H54 (cell line): ENCODE data around the gene CYFIP2.
A peak's percentile ranks its signal among the peaks of the same experiment; 100 is the strongest.

Experiments
- DNase-seq: peaks from one replicate; pipeline ENCODE4 v3.0.0; 2011; ENCODE audit warnings: low spot score, mixed read lengths; ENCODE audit not compliant: insufficient read length
- FAIRE-seq: peaks from 3 replicates; lab custom pipeline; 2011; peaks lifted over from hg19 to GRCh38; lab: Jason Lieb, UNC
- POLR2A ChIP-seq: IDR thresholded peaks from 2 replicates; pipeline ENCODE4 v1.6.1; 2011; ENCODE audit warnings: low read depth, mild to moderate bottlenecking, low read length

CYFIP2 gene

DNA sequence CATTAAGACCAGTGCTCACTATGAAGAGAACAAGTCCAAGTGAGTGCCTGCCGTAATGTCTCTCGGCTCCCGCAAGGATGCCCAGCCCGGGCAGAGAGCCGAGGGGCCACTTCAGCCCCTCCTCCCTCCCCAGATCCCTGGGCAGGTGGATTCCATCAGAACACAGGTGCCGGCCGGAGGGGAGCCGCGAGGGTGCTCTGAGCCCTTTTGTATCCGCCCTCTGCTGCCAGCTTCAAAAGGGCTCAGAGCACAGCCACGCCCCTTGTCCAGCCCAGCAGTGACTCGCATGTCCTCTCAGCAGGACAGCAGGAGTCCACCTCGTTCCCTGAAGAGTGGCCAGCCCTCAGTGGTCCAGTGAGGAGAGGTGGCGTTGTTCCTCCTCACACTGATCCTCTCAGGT, 43.9 kb downstream of the CYFIP2 start:
- DNase-seq (peak; percentile 28), FAIRE-seq (no peak)
- TF ChIP-seq POLR2A, result no peak

DNA sequence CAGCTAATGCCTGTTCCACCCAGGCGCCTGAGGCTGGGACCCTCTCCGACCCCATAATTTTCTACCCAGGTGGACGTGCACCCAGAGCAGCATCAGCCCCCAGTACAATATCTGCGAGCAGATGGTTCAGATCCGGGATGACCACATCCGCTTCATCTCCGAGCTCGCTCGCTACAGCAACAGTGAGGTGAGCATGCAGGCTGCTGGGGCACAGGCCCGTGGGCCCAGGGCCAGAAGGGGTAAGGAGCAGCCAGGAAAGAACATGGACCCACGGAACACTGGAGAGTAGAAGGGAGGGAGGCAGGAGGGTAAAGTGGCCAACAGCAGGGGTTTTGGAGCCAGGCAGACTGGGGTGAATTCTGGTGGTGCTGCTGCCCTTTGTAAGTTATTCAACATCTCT, 45.7 kb downstream of the CYFIP2 start:
- DNase-seq (no peak), FAIRE-seq (no peak)
- no peak for TF ChIP-seq POLR2A

DNA sequence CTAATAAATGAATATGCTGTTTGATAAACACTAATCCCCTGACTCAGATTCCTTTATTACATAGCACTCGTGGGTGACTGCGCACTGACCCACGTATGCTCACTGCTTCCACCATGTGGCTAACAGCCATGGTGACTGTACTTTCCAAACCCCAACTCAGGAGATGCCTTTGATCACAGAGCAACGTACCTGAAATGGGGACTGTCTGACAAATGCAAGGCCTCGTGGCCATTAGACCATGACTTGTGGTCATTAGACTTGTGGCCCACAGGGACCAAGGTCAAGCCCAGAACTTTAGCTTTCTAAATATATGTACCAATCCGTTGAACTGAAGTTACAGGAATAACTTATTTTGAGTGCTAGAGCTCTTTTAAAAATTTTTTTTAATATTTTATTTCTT, 46.6 kb downstream of the CYFIP2 start:
- no peak for TF ChIP-seq POLR2A
- FAIRE-seq (no peak), DNase-seq (peak; percentile 30)

DNA sequence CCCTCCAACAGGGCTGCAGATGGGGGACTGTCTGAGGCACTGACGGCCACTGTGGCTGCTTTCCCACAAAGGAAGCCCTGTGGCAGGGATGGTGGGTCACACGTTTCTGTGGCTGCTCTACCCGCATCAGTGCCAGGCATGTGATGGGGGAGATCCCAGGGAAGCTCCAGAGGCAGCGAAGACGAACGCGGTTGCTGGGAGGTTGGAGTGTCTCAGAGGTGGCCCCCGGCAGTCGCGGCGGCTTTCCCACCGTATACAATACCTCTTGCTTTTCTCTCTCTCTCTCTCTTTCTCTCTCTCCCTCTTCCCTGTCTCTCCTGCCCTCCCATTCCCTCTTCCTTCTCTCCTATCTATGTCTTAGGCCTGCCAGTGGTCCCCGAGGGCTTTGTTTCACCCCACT, 56.7 kb downstream of the CYFIP2 start:
- DNase-seq, result no peak
- no peak for TF ChIP-seq POLR2A
- FAIRE-seq, result no peak

DNA sequence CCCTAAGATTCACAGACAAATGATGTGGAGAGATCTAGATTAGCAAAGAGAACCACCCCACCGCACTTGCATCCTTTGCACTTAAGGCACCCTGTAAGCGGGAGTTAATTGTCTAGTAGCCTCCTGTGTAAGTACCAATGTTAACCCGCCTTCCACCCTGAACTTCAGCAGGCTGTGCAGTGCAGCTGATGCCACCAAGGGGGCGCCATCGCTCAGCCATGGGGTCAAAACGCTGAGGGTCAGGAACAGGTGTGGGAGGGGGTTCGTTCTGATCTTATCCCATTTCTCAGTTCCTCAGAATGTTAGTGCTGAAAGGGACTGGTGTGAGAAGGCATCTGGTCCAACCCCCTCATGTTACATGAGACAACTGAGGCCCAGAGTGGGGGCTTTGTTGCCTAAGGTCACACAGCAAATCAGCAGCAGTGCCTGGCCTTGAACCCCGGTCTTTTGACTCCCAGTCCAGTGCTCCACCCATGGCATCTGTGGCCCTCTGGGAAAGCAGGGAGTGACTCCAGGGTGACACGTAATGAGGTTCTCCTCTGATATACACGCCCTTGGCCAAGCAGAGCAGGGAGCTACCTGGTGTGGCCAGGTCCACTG, 57.3 kb downstream of the CYFIP2 start:
- FAIRE-seq (no peak), DNase-seq (no peak)
- no peak for TF ChIP-seq POLR2A

DNA sequence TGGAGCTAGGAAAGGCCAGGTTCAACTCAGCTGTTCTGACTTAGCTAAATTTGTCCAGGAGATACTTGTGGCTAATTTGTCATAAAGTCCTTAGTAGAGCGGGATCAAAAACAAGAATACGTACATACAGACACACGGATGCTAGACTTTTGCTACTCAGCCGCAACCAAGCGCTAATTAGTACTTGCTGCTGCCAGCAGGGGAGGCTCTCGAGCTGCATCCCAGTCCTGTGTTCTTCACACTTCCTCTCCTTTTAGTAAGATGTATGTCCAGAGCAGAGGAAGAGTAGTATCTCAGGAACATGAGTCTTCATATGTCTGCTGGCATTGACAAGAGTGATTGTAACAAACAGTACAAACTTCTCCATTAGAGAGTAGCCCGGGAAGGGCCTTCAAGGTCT, 58.3 kb downstream of the CYFIP2 start:
- DNase-seq, result peak; percentile 43
- no peak for FAIRE-seq
- no peak for TF ChIP-seq POLR2A

DNA sequence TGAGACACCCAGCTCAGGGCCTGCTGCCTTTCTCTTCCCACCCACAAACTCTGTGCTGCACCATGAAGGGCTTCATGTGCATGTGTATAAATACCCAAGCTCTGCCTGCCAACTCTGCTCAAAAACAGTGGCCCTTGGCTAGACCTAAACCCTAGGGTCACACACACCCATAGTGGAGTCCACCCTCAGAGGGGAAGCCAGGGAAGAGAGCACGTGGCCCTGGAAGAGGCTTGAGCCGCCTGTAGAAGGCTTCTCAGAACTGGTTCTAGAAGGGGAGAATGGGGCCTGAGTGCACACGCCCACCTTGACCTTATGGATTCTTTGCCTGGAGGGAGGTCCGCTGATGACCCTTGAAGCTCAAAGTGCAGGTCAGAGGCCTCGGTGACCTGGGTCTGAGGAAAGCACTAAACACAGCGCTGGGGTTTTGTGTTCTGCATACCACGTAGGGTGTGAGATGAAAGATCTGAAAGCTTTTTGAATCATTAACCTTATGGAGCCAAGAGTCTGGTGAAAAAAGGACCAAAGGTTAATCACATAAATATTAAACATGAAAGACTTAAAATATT, 60.6 kb downstream of the CYFIP2 start:
- TF ChIP-seq POLR2A, result no peak
- DNase-seq (no peak), FAIRE-seq (no peak)

DNA sequence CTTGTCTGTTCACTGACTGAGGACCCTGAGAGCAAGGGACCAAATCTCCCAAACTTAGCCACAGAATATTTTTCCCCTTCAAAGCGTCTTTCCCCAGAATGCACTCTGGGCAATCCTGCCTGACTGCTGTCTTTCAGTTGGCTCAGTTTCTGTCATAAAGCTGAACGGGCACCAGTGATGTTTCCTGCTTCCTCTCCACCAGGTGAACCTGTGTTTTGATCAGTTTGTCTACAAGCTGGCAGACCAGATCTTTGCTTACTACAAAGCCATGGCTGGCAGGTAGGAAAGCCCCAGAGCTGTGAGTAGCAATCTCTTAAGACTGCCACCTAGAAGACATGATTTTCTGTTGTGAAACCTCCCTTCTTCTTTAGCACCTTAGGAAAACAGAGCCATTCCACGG, 61.8 kb downstream of the CYFIP2 start:
- TF ChIP-seq POLR2A, result no peak
- DNase-seq, result no peak
- FAIRE-seq, result no peak

DNA sequence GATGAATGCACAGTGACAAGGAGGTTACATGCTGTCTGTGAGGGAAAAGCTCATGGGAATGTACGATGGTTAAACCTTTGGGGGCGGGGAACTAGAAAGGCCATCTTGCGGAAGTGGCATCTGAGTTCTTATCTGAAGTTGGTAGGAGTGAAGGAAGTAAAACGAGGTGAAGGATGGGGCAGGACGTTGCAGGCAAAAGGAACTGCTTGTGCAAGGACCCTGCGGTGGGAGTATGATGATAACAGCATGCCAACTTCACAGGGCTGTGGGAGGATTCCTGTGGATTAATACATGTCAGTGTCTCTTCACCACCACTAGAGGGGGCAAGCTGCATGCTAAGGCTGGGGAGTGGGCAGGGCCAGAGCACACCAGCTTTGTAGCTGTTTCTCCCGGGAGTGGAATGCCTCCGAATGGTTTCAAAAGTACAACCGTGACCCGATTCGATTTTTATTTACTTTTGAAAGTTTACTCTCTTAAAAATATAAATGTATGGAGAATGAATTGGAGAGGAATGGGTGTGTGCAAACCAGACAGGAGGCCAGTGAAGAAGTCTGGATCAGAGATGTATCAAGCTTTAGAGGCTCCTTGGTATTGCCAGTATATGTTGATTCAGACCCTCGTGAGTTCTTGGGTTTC, 62.5 kb downstream of the CYFIP2 start:
- peak; percentile 20 for FAIRE-seq
- peak; percentile 76 for DNase-seq
- no peak for TF ChIP-seq POLR2A

DNA sequence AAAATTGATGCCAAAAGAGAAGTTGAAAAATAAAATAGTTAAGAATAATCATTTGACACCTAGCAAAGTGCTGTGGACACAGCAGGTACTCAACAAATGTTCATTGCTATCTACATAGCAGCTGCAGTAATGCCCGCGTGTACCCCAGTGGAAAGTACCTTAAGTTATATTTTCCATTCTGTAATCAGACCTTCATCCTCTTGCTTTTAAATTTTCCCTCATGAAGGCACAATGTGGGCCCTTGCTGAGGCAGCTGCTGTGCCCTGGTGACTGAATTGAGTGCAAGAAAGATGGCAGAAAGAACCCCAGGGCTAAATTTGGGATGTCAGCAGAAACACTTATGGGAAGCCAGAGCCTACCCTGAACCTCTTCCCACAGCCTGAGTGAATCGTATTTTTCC, 65.9 kb downstream of the CYFIP2 start:
- no peak for DNase-seq
- FAIRE-seq, result no peak
- no peak for TF ChIP-seq POLR2A

DNA sequence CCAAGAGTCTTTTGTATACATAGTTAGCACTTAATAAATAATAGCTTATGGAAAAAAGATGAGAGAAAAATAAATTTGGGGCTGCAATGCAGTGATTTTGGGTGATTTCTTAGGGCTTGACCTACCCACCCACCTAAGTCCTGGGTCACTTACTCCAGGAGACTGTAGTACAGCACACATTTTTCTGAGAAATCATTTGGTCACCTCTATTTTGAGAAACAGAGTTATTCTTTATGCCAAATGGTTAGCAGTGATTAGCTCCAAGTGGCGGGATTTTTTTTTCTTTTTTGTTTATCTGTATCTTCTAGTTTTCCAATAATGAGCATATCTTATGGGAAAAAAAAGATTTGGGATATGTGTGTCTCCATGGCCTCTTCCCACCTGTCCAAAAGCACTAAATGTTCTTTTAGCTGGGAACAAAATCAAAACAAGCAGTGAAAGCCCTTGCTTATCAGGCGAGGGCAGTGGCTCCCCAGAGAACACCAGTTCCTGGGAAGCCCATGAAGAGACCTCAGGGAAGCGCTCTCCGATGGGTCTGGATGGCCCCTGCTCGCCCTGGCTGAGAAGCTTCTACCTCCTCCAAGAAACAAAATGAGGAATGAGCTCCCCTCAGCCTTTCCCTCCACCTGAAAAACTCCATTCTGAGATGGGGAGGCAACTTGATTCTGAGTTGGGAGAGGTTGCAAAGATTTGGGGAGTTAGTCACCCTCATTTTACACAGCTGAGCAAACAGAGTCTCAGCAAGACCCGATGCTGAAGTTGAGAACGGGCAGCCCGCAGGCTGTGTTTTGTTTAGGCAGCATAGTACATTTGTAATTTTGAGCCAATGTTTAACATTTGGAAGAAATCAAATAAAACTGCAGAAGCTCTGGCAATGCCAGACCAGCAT, 69.9 kb downstream of the CYFIP2 start:
- DNase-seq (no peak), FAIRE-seq (no peak)
- no peak for TF ChIP-seq POLR2A

DNA sequence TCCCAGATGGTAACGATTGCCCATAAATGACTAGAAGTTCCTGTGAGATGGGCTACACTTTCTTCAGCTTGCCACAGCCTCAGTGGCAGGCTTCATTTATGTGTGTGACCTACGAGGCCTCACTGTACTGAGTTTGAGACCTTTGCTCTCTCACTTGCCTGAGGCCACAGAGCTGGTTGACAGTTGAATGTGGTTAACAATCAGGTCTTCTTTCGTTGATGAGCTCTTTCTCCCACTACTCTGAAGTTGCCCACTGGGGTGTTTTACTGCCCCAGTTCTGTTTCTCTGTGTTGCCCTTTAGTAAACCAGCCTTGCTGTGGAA, 70.5 kb downstream of the CYFIP2 start:
- no peak for TF ChIP-seq POLR2A
- no peak for FAIRE-seq
- DNase-seq, result no peak

DNA sequence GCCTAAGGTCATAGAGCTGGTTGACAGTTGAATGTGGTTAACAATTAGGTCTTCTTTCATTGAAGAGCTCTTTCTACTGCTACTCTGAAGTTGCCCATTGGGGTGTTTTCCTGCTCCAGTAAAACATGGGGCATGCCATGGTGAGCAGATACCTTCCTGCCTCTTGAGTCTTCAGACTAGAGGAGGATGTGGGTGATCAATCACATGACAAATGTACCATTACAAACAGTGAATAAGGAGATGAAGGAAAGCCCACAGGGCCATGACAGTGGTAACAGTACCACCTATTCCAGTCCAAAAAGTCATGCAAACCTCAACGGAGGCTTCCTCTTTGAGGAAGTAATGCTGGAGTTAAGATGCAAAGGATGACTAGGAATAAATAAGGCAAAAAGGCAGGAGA, 73.5 kb downstream of the CYFIP2 start:
- no peak for FAIRE-seq
- no peak for DNase-seq
- no peak for TF ChIP-seq POLR2A

DNA sequence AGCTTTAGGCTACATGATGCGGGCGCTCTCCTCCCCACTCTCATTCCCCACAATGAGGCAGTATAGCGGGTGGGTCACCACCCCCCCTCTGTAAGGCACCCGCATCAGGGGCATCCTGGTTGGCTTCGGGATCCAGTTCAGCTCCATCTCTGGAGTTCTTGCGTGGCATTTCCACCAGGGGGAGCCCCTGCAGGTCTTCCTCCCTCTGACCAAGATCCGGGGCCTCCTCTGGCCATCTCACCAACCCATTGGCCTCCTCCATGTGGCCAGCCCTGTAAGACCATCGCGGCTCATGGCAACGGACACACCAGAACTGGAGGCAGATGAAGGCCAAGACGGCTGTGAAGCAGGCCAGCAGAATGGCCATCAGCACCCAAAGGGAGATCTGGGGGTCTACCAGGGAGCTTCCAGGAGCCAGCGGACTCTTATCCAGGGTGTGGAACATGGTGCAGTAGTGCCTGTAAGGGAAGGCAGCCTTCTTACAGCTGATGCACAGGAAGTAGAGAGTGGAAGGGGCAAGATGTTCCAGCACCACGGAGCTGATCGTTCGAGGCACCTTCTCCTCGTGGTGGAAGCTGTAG, 77.0 kb downstream of the CYFIP2 start:
- peak; percentile 58 for DNase-seq
- no peak for FAIRE-seq
- no peak for TF ChIP-seq POLR2A
